WTC11 (cell line): ENCODE data around the gene CDH16. TPM values are rescaled to one million over a fixed set of nuclear protein-coding genes. Genes with fewer than 3 reads are reported as not detected.

ENCODE experiments used
- ATAC-seq: fragments of 200-7000 bp; cut with Tn5 transposase; 2 replicates; pipeline ENCODE4 v1.10.0; 2021; ENCODE audit warnings: mild to moderate bottlenecking, moderate library complexity
- CTCF ChIA-PET: fragments of 300-600 bp; sonication (Branson Sonifier 250); formaldehyde crosslinking; loops from one replicate; lab custom pipeline; 2021; ENCODE audit warnings: antibody characterized with exemption; lab: Charles Lee
- POLR2A ChIA-PET: fragments of 350-600 bp; sonication (Branson Sonifier 250); formaldehyde crosslinking; loops from one replicate; lab custom pipeline; 2021; ENCODE audit warnings: antibody characterized with exemption; lab: Charles Lee
- DNase-seq: peaks from one replicate; pipeline ENCODE4 v3.0.0; 2021; ENCODE audit warnings: low spot score
- H3K27ac Mint-ChIP-seq: 2 replicates; pipeline ENCODE4 v1.8.0; 2021; ENCODE audit warnings: mixed read lengths
- H3K27me3 Mint-ChIP-seq: 2 replicates; pipeline ENCODE4 v1.8.0; 2021; ENCODE audit warnings: low read depth, mild to moderate bottlenecking, moderate library complexity, mixed read lengths
- H3K36me3 Mint-ChIP-seq: 2 replicates; pipeline ENCODE4 v1.8.0; 2021; ENCODE audit warnings: mixed read lengths
- H3K4me1 Mint-ChIP-seq: 2 replicates; pipeline ENCODE4 v1.8.0; 2022; ENCODE audit warnings: mixed read lengths
- H3K4me3 Mint-ChIP-seq: 2 replicates; pipeline ENCODE4 v1.8.0; 2021; ENCODE audit warnings: mild to moderate bottlenecking, moderate library complexity, mixed read lengths
- H3K9me3 Mint-ChIP-seq: 2 replicates; pipeline ENCODE4 v1.8.0; 2021; ENCODE audit warnings: mixed read lengths
- ATF1 ChIP-seq: sonication (generic); formaldehyde crosslinking; IDR thresholded peaks from 2 replicates; pipeline ENCODE4 v1.8.1; 2023; ENCODE audit warnings: mild to moderate bottlenecking, moderate library complexity, missing genetic modification reagents
- ERG ChIP-seq: fragments of 250-450 bp; sonication (Bioruptor Pico); IDR thresholded peaks from 2 replicates; pipeline ENCODE4 v1.8.0; 2021; ENCODE audit warnings: mild to moderate bottlenecking
- ESRRA ChIP-seq: sonication (generic); formaldehyde crosslinking; IDR thresholded peaks from 2 replicates; pipeline ENCODE4 v1.8.1; 2022; ENCODE audit warnings: mild to moderate bottlenecking, missing genetic modification reagents, borderline replicate concordance
- FOXK1 ChIP-seq: sonication (generic); formaldehyde crosslinking; IDR thresholded peaks from 2 replicates; pipeline ENCODE4 v1.8.0; 2022; ENCODE audit warnings: mild to moderate bottlenecking, moderate library complexity, missing genetic modification reagents
- FOXP1 ChIP-seq: sonication (generic); formaldehyde crosslinking; IDR thresholded peaks from 2 replicates; pipeline ENCODE4 v1.8.0; 2022; ENCODE audit warnings: missing genetic modification reagents, mild to moderate bottlenecking, moderate library complexity, borderline replicate concordance
- GABPB1 ChIP-seq: sonication (generic); formaldehyde crosslinking; IDR thresholded peaks from 2 replicates; pipeline ENCODE4 v1.8.1; 2023; ENCODE audit warnings: mild to moderate bottlenecking, missing genetic modification reagents
- GRHL2 ChIP-seq: fragments of 250-450 bp; sonication (Bioruptor Pico); IDR thresholded peaks from 2 replicates; pipeline ENCODE4 v1.8.0; 2022; ENCODE audit warnings: mild to moderate bottlenecking, moderate library complexity; ENCODE audit not compliant: insufficient replicate concordance, severe bottlenecking
- GTF2I ChIP-seq: fragments of 250-450 bp; sonication (Bioruptor Pico); conservative IDR thresholded peaks from 2 replicates; pipeline ENCODE4 v1.4.0; 2021; ENCODE audit warnings: mild to moderate bottlenecking
- JUN ChIP-seq: sonication (generic); formaldehyde crosslinking; IDR thresholded peaks from 2 replicates; pipeline ENCODE4 v1.8.0; 2023; ENCODE audit warnings: mild to moderate bottlenecking, missing genetic modification reagents
- KAT7 ChIP-seq: sonication (generic); formaldehyde crosslinking; IDR thresholded peaks from 2 replicates; pipeline ENCODE4 v1.8.1; 2023; ENCODE audit warnings: missing genetic modification reagents, mild to moderate bottlenecking, borderline replicate concordance
- NFE2L1 ChIP-seq: sonication (generic); formaldehyde crosslinking; IDR thresholded peaks from 2 replicates; pipeline ENCODE4 v1.8.1; 2023; ENCODE audit warnings: missing genetic modification reagents
- NR2C2 ChIP-seq: sonication (generic); formaldehyde crosslinking; IDR thresholded peaks from 2 replicates; pipeline ENCODE4 v1.8.0; 2022; ENCODE audit warnings: mild to moderate bottlenecking, missing genetic modification reagents
- NR3C1 ChIP-seq: sonication (generic); formaldehyde crosslinking; conservative IDR thresholded peaks from 2 replicates; pipeline ENCODE4 v1.8.1; 2023; ENCODE audit warnings: low read depth, mild to moderate bottlenecking, missing genetic modification reagents
- RELA ChIP-seq: sonication (generic); formaldehyde crosslinking; IDR thresholded peaks from 2 replicates; pipeline ENCODE4 v1.8.1; 2022; ENCODE audit warnings: missing genetic modification reagents, mild to moderate bottlenecking, borderline replicate concordance
- USF1 ChIP-seq: sonication (generic); formaldehyde crosslinking; IDR thresholded peaks from 2 replicates; pipeline ENCODE4 v1.8.0; 2022; ENCODE audit warnings: mild to moderate bottlenecking, missing genetic modification reagents
- USF2 ChIP-seq: sonication (generic); formaldehyde crosslinking; IDR thresholded peaks from 2 replicates; pipeline ENCODE4 v1.8.1; 2023; ENCODE audit warnings: mild to moderate bottlenecking, missing genetic modification reagents, moderate library complexity
- ZNF138 ChIP-seq: sonication (generic); formaldehyde crosslinking; conservative IDR thresholded peaks from 2 replicates; pipeline ENCODE4 v1.8.1; 2022; ENCODE audit warnings: mild to moderate bottlenecking, moderate library complexity, missing genetic modification reagents
- ZNF263 ChIP-seq: sonication (generic); formaldehyde crosslinking; IDR thresholded peaks from 2 replicates; pipeline ENCODE4 v1.8.1; 2022; ENCODE audit warnings: low read depth, mild to moderate bottlenecking, moderate library complexity, missing genetic modification reagents
- ZNF281 ChIP-seq: sonication (generic); formaldehyde crosslinking; IDR thresholded peaks from 2 replicates; pipeline ENCODE4 v1.8.0; 2023; ENCODE audit warnings: mild to moderate bottlenecking, missing genetic modification reagents
- ZNF396 ChIP-seq: fragments of 250-450 bp; sonication (Bioruptor Pico); IDR thresholded peaks from 2 replicates; pipeline ENCODE4 v1.8.0; 2021; ENCODE audit warnings: mild to moderate bottlenecking, moderate library complexity, borderline replicate concordance
- total RNA-seq: library from RNA; stranded (reverse); gene quantifications from 3 replicates; pipeline ENCODE4 v1.2.3, GENCODE V29; 2021
- TF ChIP-seq, protein P1 (sequence below): fragments of 250-450 bp; sonication (Bioruptor Pico); IDR thresholded peaks from 2 replicates; pipeline ENCODE4 v1.9.0; 2021; ENCODE audit warnings: mild to moderate bottlenecking
- TF ChIP-seq, protein P2 (sequence below): sonication (generic); formaldehyde crosslinking; conservative IDR thresholded peaks from 2 replicates; pipeline ENCODE4 v1.8.1; 2022; ENCODE audit warnings: mild to moderate bottlenecking, missing genetic modification reagents
- TF ChIP-seq, protein P3 (sequence below): sonication (generic); formaldehyde crosslinking; IDR thresholded peaks from 2 replicates; pipeline ENCODE4 v1.8.1; 2022; ENCODE audit warnings: low read depth, mild to moderate bottlenecking, moderate library complexity, missing genetic modification reagents, borderline replicate concordance
- TF ChIP-seq, protein P4 (sequence below): sonication (generic); formaldehyde crosslinking; IDR thresholded peaks from 2 replicates; pipeline ENCODE4 v1.8.1; 2022; ENCODE audit warnings: mild to moderate bottlenecking, missing genetic modification reagents, moderate library complexity, borderline replicate concordance
- TF ChIP-seq, protein P5 (sequence below): sonication (generic); formaldehyde crosslinking; IDR thresholded peaks from 2 replicates; pipeline ENCODE4 v1.8.0; 2022; ENCODE audit warnings: mild to moderate bottlenecking, missing genetic modification reagents

Gene CDH16
- total RNA-seq, 1 experiment from 2014 or later, result not detected

GRCh38 chr16:66932076-66932475 lies 13.4 kb upstream of the CDH16 start (continued):
- TF ChIP-seq, protein P1, sequence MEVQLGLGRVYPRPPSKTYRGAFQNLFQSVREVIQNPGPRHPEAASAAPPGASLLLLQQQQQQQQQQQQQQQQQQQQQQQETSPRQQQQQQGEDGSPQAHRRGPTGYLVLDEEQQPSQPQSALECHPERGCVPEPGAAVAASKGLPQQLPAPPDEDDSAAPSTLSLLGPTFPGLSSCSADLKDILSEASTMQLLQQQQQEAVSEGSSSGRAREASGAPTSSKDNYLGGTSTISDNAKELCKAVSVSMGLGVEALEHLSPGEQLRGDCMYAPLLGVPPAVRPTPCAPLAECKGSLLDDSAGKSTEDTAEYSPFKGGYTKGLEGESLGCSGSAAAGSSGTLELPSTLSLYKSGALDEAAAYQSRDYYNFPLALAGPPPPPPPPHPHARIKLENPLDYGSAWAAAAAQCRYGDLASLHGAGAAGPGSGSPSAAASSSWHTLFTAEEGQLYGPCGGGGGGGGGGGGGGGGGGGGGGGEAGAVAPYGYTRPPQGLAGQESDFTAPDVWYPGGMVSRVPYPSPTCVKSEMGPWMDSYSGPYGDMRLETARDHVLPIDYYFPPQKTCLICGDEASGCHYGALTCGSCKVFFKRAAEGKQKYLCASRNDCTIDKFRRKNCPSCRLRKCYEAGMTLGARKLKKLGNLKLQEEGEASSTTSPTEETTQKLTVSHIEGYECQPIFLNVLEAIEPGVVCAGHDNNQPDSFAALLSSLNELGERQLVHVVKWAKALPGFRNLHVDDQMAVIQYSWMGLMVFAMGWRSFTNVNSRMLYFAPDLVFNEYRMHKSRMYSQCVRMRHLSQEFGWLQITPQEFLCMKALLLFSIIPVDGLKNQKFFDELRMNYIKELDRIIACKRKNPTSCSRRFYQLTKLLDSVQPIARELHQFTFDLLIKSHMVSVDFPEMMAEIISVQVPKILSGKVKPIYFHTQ, result no peak
- no peak for TF ChIP-seq NFE2L1 (CRISPR knock-in tag)
- TF ChIP-seq GTF2I (CRISPR knock-in tag), result no peak
- TF ChIP-seq ZNF138, result no peak
- no peak for TF ChIP-seq RELA (CRISPR knock-in tag)
- TF ChIP-seq GRHL2 (CRISPR knock-in tag), result no peak
- no peak for TF ChIP-seq KAT7 (CRISPR knock-in tag)
- TF ChIP-seq, protein P2, sequence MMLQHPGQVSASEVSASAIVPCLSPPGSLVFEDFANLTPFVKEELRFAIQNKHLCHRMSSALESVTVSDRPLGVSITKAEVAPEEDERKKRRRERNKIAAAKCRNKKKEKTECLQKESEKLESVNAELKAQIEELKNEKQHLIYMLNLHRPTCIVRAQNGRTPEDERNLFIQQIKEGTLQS, result no peak

- TF ChIP-seq NR3C1 (CRISPR knock-in tag) (no peak), ZNF281 (CRISPR knock-in tag) (no peak), ZNF263 (CRISPR knock-in tag) (no peak), NR2C2 (CRISPR knock-in tag) (no peak), RELA (CRISPR knock-in tag) (no peak), USF2 (CRISPR knock-in tag) (no peak), ESRRA (CRISPR knock-in tag) (no peak), GTF2I (CRISPR knock-in tag) (no peak), JUN (no peak), ZNF396 (CRISPR knock-in tag) (no peak), USF1 (CRISPR knock-in tag) (no peak), ATF1 (no peak), ERG (CRISPR knock-in tag) (no peak), FOXK1 (CRISPR knock-in tag) (no peak), GABPB1 (CRISPR knock-in tag) (no peak), FOXP1 (CRISPR knock-in tag) (no peak)
- TF ChIP-seq, protein P3, sequence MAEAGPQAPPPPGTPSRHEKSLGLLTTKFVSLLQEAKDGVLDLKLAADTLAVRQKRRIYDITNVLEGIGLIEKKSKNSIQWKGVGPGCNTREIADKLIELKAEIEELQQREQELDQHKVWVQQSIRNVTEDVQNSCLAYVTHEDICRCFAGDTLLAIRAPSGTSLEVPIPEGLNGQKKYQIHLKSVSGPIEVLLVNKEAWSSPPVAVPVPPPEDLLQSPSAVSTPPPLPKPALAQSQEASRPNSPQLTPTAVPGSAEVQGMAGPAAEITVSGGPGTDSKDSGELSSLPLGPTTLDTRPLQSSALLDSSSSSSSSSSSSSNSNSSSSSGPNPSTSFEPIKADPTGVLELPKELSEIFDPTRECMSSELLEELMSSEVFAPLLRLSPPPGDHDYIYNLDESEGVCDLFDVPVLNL (CRISPR knock-in tag), result no peak
- TF ChIP-seq, protein P4, sequence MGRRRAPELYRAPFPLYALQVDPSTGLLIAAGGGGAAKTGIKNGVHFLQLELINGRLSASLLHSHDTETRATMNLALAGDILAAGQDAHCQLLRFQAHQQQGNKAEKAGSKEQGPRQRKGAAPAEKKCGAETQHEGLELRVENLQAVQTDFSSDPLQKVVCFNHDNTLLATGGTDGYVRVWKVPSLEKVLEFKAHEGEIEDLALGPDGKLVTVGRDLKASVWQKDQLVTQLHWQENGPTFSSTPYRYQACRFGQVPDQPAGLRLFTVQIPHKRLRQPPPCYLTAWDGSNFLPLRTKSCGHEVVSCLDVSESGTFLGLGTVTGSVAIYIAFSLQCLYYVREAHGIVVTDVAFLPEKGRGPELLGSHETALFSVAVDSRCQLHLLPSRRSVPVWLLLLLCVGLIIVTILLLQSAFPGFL (CRISPR knock-in tag), result no peak
- TF ChIP-seq, protein P5, sequence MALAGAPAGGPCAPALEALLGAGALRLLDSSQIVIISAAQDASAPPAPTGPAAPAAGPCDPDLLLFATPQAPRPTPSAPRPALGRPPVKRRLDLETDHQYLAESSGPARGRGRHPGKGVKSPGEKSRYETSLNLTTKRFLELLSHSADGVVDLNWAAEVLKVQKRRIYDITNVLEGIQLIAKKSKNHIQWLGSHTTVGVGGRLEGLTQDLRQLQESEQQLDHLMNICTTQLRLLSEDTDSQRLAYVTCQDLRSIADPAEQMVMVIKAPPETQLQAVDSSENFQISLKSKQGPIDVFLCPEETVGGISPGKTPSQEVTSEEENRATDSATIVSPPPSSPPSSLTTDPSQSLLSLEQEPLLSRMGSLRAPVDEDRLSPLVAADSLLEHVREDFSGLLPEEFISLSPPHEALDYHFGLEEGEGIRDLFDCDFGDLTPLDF (CRISPR knock-in tag), result no peak
- no peaks in the 10 kb centered on the region for H3K9me3 Mint-ChIP-seq
- H3K27ac Mint-ChIP-seq, result no peak overlapping the region
- peaks cover 35% of the 10 kb centered on the region for H3K4me1 Mint-ChIP-seq
- H3K27me3 Mint-ChIP-seq, result peaks cover 28% of the 10 kb centered on the region
- ChIA-PET CTCF (interaction anchor here (1.0 kb wide), 1 partner anchor 30 kb away, joined by 3 read pairs; the partner anchor contains the start of gene CES3), POLR2A (no interaction called here)
- no peaks in the 10 kb centered on the region; the same call in 1 of the 2 replicates for H3K36me3 Mint-ChIP-seq
- ATAC-seq (no peak), DNase-seq (no peak)
- no peak overlapping the region for H3K4me3 Mint-ChIP-seq
Observed at GRCh38 chr16:66931665-66932064, 13.0 kb upstream of the CDH16 start.
